Thyroid gland (tissue), 4 donors: ENCODE measurements around the gene MAPKBP1.

ENCODE experiments used
- POLR2A ChIP-seq, 2 donors: fragments of 450-650 bp; IDR thresholded peaks; one replicate each; pipeline ENCODE4 v1.6.1; 2017; ENCODE audit warnings: antibody characterized with exemption in 2 of 2, mild to moderate bottlenecking in 2 of 2, moderate library complexity in 1 of 2
- TF ChIP-seq, protein P1 (sequence below), 6 experiments: fragments of 200-600 bp in 3 of 6; fragments of 450-650 bp in 3 of 6; sonication (generic) in 3 of 6; IDR thresholded peaks; one replicate each; pipeline ENCODE4 v1.5.1; 2016 to 2019; ENCODE audit warnings: antibody characterized with exemption in 6 of 6, mild to moderate bottlenecking in 2 of 6, inconsistent platforms in 1 of 6, moderate library complexity in 1 of 6

DNA sequence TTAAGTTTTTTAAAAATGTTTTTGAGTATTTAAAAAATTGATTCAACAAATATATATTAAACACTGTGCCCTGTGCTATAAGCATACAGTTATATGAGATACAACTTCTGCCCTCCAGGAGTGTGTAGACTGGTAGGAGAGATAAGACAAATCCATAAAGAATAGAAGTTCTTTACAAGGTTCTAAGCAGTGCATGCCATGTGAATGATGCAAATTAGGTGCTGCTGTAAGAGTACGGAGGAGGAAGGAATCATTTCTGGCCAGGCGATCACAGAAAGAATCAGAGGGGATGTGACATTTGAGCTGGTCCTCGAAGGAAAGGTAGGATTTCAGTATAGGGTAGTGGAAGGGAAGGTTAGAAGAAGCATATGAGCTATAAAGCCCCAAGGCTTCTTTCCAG, 14.0 kb downstream of the MAPKBP1 start:
- TF ChIP-seq, protein P1, sequence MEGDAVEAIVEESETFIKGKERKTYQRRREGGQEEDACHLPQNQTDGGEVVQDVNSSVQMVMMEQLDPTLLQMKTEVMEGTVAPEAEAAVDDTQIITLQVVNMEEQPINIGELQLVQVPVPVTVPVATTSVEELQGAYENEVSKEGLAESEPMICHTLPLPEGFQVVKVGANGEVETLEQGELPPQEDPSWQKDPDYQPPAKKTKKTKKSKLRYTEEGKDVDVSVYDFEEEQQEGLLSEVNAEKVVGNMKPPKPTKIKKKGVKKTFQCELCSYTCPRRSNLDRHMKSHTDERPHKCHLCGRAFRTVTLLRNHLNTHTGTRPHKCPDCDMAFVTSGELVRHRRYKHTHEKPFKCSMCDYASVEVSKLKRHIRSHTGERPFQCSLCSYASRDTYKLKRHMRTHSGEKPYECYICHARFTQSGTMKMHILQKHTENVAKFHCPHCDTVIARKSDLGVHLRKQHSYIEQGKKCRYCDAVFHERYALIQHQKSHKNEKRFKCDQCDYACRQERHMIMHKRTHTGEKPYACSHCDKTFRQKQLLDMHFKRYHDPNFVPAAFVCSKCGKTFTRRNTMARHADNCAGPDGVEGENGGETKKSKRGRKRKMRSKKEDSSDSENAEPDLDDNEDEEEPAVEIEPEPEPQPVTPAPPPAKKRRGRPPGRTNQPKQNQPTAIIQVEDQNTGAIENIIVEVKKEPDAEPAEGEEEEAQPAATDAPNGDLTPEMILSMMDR (IDR thresholded peaks at IDR 0.05): no peak
- TF ChIP-seq POLR2A (IDR thresholded peaks at IDR 0.05): no peak
